Measurements from ENCODE around the gene UTP3.
"Not testable (repeated sequence)": the region's sequence is repeated elsewhere in the genome, so short reads cannot be mapped to it uniquely, and the experiment has no call there.

Gene UTP3, protein sequence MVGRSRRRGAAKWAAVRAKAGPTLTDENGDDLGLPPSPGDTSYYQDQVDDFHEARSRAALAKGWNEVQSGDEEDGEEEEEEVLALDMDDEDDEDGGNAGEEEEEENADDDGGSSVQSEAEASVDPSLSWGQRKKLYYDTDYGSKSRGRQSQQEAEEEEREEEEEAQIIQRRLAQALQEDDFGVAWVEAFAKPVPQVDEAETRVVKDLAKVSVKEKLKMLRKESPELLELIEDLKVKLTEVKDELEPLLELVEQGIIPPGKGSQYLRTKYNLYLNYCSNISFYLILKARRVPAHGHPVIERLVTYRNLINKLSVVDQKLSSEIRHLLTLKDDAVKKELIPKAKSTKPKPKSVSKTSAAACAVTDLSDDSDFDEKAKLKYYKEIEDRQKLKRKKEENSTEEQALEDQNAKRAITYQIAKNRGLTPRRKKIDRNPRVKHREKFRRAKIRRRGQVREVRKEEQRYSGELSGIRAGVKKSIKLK

DNA sequence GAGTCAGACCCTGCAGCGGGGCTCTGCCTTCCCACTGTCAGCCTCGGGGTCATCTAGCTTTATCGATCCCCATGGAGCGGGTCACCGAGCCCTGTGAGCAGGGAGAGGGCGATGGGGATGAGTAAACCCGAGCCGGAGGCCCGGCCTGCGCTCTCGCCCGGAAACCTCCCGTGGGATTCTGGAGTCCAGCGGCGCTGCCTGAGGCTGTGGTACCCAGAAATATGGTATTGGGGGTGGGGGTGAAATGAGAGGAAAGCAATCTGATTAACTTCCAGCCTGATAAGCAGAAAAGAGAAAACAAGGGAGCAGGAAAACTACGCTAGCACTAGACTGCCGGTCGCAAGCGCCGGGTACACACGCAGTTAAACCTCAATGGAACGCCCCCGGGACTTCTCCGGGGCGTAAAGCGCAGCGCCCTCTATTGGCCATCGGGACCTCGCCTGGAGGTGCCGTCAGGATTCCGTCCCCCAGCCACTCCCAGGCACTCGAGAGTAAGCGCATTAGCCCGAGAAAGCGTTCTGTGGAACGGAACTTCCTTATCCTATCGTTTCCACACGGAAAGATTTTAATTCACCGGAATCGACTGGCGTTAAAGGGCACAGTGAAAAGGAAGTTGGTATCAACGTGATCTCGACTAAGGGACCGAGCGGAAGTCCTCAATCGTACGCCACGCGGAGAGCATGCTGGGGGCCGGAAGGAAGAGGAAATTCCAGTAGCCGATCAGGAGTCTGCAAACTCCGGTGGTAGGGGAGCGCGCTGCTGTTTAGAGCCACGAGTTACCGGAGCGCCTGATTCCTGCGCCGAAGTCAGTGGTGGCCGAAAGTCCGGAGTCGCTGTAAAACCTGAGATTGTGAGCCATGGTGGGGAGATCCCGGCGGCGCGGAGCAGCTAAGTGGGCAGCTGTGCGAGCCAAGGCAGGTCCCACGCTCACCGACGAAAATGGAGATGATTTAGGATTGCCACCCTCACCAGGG lies at the start of gene UTP3:
UTP3 (plus strand) TSS at position 712 of the 974 bp plus-strand sequence; CDS start at position 858, 146 bp downstream.
- peak; percentile 93 for DNase-seq

DNA sequence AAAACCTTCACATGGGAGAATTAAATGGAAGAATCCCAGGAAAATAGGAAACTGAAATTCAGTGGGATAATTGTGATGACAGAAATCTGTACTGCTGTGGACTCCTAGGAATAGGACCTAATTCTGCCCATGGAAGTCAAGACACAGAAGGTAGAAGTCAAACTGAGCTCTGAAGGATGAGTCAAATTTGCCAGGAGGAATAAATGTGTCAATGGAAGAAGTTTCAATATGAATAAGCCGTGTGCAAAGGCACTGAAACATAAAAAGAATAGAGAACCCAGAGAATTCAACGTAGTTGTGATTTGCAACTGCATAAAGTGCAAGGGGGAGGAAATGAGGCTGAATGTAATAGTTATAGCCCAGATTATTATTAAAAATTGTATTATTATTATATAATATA lies 48.1 kb upstream of the UTP3 start:
- DNase-seq: no peak

GRCh38 chr4:70650741-70651140 lies 37.6 kb upstream of the UTP3 start:
- DNase-seq: not testable (repeated sequence)

DNA sequence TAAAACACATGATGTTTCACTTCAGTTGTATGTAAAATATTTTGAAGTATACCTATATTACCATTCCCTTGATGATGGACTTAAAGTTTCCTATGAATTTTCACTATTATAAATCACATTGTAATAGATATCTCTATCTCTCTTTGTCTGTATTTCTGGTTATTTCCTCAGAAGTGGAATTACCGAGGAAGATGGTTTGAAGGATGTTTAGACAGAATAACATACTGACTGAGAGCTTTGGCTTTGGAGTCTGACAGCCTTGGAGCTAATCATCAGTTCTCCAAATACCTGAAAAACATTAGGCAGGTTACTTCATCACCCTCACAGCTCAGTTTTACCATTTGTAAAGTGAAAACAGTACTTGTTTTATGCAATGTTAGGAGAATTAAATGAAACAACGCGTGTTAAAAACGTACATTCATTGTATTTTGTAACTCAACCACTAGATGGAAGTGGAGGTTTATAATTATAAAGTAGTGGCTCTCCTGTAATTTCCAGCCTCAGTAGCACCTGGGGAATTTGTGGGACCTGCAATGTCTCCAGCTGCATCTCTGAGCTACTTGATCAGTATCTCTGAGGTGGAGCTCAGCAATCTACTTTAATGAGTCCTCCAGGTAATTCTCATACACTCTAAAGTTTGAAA lies 36.3 kb upstream of the UTP3 start:
- DNase-seq: no peak

- DNase-seq: no peak
Measured at GRCh38 chr4:70654605-70655011, 33.7 kb upstream of the UTP3 start.

DNA sequence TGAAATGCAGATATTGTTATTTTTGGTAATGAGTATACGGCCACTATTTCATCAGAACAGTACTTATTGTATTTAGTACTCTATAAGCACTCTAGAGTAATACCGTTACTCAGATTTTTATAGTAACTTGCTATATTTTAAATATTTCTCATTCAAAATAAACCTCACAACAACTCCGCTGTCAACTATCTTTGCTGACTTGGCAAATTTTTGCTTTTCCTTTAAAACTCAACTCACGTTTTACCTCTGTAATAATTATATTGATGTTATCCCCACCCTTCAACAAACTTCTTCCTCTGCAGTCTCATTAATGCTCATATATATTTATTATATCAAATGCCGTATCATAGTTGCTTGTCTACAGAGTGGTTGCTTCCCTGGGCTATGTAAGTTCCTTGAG lies 31.0 kb upstream of the UTP3 start:
- DNase-seq: no peak

- DNase-seq: no peak
Measured at GRCh38 chr4:70658418-70658817, 29.9 kb upstream of the UTP3 start.

DNA sequence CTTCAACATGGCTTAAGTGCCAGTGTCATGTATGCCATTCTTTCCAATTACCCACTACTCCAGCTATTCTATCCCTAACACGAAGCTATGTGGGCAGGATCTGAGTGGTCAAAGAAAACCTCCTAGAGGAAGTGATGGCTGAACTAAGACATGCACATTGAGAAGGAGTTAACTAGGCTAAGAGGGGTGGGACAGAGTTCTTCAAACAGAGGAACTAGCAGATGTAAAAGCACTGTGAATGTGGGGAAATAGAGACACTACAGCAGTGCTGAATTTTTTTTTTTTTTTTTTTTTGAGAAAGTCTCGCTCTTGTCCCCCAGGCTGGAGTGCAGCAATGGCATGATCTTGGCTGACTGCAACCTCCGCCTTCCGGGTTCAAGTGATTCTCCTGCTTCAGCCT lies 28.2 kb upstream of the UTP3 start:
- DNase-seq: no peak

- not testable (repeated sequence) for DNase-seq
Measured at GRCh38 chr4:70661309-70661922, 26.9 kb upstream of the UTP3 start.

DNA sequence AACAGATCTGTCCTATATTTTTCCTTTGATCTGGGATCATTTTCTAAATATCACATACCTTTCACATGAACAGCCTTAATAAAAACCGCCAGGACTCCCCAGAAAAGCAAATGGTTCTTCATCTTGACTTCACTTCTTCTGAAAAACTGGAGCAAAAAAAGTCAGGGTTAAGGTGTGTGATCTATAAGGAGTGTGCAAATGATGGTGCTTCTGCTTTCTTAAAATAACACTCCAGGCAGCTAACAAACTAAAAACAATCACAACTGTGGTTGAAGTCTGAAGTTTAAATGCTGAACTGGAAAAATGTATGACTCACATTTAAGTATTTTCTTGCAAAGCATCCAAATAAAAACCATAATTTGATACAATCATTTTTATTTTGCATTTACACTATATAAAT lies 22.0 kb upstream of the UTP3 start, which contains the start of gene JCHAIN:
JCHAIN (minus strand) TSS at position 140 of the 400 bp plus-strand sequence; CDS start at position 122, 18 bp downstream.
- DNase-seq: no peak

DNA sequence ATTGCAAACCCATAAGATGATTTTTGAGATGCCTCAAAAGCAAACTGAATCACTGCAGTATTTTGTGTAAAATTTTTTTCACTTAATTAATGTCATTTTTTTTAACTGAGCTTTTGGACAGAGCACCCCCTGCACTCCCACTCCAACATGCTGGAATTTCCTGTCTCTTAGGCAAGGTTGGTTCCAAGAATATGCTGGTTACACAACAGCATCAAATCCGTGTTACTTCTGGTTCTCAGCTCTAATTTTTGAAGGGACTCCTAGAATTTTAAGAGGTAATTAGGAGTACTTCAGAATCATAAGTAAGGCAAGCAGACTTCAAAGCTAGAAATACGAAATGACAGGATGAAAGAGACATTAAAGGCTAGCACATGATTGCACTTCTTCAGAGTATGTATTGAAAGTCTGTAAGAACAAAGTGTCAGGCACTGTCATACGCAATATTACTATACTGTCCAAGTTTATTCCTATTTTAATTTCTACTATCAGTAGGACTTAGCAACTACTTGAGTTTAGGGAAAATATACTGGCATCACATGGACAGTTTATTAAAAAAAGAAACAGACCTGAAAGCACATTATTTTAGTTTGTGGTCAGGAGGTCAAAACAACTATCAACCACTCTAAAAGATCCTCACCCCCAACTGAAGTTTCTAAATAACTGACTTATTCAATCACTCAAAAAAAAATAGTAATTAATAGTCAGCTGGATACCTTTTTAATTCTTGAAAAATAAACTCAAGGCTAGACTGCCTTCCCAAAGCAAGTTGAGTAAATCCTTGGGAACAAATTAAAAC lies 20.4 kb upstream of the UTP3 start:
- no peak for DNase-seq

DNA sequence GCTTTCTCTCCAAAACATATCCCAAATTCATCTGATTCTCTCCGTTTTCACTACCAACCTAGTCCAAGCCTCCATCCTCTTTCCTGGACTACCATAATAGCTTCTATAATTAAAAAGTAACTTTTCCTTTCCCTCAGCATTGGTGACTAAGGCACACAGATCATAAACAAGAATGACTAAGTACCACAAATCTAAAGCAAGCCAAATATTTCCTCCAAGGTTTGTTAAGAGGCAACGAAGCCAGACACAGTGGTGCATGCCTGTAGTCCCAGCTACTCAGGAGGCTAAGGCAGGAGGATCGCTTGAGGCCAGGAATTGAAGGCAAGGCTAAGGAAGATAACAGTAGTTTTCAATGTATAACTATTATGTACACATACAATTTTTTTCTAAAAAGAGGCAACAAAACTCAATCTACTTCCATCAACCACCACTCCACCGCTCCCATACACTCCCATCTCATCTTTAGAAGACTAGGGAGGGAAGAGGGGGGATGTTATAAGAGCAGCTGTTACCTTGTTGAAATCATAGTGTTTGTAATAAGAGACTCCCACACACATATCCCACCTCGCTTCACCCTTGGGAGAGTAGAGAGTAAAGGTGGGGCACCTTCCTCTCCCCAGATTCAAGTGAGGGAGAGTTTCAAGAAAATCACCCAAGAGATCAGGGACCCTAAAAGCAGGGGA lies 17.9 kb upstream of the UTP3 start:
- DNase-seq: no peak

GRCh38 chr4:70671091-70671490 lies 17.2 kb upstream of the UTP3 start:
- no peak for DNase-seq

DNA sequence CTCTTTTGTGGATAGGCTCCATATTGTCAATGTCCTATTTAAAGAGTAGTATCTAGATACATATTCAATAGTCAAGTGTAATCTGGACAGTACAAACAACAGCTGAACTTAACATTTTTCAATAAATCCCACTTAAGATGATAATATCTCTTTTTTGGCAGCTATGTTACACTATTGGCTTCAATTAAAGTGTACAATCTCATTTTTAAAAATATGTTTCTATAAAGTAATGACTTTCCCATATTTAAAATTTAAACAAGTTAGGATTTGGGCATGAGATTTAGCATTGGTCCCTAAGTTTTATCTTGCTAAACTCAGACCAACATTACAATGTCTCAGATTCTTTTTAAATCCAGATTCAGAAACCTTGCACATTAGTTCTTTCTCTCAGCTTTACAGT lies 14.1 kb upstream of the UTP3 start:
- DNase-seq: no peak

DNA sequence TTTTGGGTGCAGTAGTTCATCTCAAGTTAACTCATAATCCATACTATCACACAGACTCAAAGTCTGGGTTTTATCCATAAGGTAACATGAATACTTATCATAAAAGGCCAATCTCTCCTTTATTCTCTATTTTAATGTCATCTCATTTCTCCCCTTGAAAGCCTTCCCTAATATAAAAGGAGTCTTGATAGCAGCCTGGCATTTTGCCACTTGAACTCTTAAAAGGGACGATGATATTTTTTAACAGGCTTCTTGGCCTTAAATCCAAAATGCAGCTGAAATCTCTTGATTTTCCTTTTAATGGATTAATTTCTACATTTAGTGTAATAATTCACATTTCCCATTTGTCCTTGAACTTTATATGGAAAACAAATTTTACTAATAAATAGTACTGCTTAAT lies 13.6 kb upstream of the UTP3 start:
- DNase-seq: no peak

GRCh38 chr4:70676554-70677090 lies 11.7 kb upstream of the UTP3 start:
- DNase-seq: no peak

DNA sequence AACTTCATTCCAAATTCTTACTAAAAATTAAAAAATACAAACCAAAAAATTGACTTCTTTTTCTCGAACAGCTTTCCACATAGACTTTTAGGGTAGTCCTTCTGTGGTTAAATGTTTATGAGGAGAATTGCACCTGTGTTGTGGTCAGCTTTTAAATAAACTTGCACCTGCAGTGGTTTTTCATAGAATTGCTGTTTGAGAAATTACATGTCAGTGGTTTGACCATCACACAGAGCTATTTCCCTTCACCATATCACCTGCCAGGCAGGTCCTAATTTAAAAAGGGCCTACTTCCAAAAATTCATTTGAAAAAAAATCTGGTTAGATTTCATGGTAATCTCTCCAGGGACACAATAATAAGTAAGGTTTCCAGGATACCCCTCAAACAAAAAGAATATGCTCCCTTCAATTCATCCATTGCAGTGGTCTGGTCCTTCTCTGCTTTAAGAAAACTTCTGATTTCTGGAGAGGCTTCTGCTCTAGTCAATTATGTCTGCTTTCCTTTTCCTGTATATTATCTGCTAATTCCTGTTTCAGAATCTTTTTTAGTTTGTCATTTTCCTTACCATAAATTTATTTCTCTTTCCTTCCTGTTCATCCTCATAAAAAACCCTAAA lies 9.8 kb upstream of the UTP3 start:
- no peak for DNase-seq

- no peak for DNase-seq
Measured at GRCh38 chr4:70680934-70681333, 7.4 kb upstream of the UTP3 start.

GRCh38 chr4:70681704-70682103 lies 6.6 kb upstream of the UTP3 start:
- no peak for DNase-seq

GRCh38 chr4:70682142-70682541 lies 6.2 kb upstream of the UTP3 start:
- DNase-seq: not testable (repeated sequence)
